Astrocyte of the spinal cord (primary cell): ENCODE results near the gene TEF.

Source experiments
- DNase-seq: peaks from one replicate; pipeline ENCODE4 v3.0.0; 2011; ENCODE audit warnings: low read depth, low spot score
- H3K4me3 ChIP-seq: 2 replicates; pipeline ENCODE4 v1.5.1; 2011; ENCODE audit warnings: low read depth, mild to moderate bottlenecking, low read length, moderate library complexity
- in situ Hi-C: cut with HindIII; loops from 2 replicates; pipeline ENCODE4 v1.10.0; 2017; ENCODE audit warnings: low sequenced_read_pairs
- TF ChIP-seq, protein P1 (sequence below): IDR thresholded peaks from 2 replicates; pipeline ENCODE4 v1.5.1; 2012; ENCODE audit warnings: low read depth, mild to moderate bottlenecking, low read length, inconsistent platforms

The TEF gene

DNA sequence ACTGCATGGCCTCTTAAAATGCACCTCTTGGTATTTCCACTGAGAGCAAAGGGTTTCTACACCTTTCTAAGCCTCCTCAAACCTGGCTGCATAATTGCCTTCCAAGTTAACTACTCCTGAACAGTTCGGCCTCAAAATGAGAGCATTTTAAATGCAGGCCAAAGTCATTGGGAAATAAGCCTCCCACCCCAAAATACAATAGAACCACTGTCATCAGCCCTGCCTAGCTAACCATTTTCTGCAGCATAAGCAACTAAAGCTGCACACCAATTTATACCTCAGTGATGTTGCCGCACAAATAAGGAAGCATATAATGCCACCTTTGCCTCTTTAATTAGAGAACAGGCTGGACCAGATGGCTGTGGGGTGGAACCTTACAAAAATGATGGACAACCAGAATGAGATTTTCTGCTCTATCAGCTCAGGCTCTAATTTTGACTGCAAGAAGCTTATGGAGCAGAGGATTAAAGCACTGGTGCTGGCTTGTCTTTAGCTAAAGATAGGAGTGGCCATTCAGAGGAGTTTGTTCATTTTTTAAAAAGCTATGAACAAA lies 60.6 kb downstream of the TEF start:
- H3K4me3 ChIP-seq = no peak overlapping the region
- in situ Hi-C loops = no loop called here
- TF ChIP-seq, protein P1, sequence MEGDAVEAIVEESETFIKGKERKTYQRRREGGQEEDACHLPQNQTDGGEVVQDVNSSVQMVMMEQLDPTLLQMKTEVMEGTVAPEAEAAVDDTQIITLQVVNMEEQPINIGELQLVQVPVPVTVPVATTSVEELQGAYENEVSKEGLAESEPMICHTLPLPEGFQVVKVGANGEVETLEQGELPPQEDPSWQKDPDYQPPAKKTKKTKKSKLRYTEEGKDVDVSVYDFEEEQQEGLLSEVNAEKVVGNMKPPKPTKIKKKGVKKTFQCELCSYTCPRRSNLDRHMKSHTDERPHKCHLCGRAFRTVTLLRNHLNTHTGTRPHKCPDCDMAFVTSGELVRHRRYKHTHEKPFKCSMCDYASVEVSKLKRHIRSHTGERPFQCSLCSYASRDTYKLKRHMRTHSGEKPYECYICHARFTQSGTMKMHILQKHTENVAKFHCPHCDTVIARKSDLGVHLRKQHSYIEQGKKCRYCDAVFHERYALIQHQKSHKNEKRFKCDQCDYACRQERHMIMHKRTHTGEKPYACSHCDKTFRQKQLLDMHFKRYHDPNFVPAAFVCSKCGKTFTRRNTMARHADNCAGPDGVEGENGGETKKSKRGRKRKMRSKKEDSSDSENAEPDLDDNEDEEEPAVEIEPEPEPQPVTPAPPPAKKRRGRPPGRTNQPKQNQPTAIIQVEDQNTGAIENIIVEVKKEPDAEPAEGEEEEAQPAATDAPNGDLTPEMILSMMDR = no peak
- no peak for DNase-seq

DNA sequence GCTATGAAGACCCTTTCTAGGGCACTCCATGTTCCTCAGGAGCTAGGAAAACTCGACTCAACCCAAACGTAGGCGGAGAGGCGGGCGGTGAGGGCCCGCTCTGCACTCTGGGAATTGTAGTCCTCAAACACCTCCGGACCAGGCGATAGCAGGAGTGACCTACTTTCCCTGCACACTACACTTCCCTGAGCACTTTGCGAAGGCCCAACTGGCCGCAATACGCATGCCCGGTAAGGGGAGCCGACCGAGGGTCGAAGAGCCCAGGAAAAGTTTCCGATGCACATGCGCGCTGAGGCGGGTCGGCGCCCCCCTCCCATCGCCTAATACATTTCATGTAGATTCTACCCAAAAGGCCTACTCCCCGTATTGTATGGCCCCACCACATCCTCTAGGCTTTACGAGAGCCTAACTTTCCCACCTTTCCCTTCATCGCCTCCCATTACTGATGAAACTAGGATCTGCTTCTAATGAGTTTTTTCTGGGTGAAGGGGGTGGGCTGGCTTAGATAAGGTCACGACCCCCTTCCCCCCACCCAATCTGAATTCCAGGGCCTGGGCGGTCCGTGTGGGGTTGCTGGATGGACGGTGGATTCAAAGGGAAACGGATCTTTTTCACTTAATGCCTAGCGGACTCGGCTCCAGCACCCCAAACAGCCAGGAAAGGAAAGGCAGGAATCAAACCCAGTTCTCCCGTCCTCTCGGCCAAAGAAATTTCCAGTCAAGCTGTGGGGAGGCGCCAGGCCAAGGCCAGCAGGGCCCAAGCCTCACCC lies 62.8 kb downstream of the TEF start:
- TF ChIP-seq, protein P1 = no peak
- DNase-seq = peak; percentile 98
- peak overlapping the region; percentile 99 for H3K4me3 ChIP-seq
- in situ Hi-C loops = no loop called here

DNA sequence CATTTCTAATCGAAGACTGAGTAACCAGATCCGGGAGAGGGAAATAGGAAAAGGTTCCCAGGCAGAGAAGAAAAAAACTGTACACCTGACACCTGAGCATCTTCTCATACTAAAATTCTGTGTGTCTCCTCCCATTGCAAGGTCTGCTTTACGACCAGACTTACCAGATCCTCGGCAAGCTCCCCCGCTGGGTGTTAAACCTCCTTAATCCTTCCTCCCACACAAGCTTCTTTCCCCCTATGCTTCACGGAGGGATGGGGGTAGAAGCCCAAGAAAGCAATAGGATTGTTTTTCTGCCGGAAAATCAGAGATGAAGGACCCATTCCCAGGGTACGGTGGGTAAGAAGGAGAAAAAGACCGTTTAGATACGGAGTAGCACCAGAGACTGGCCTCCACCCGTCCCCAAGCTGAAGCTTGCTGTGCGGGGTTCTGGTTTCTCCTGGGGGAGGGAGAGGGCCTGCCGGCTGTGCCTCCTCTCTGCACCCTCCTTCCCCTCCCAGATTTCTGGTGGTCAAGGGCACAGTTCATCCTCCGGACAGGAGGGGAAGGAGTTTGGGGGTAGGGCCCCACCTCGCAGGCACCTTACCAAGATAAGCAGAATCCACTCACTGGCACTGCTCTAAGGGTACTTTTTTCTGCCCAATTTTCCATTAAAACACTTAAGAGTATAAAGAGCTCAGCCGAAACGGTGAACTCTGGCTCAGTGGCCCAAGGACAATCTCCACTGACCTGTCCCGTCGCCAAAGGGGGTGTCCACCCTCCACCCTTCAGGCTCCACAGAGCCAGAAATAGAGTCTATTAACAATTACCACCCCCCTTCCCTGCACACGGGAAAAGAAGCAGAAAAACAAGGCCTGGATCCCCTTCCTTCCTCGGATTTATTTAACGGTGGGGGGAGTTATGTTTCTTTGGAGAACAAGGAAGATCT lies 63.7 kb downstream of the TEF start:
- peak overlapping the region; percentile 99 for H3K4me3 ChIP-seq
- peak; percentile 24 for DNase-seq
- in situ Hi-C loops = no loop called here
- TF ChIP-seq, protein P1 = no peak

DNA sequence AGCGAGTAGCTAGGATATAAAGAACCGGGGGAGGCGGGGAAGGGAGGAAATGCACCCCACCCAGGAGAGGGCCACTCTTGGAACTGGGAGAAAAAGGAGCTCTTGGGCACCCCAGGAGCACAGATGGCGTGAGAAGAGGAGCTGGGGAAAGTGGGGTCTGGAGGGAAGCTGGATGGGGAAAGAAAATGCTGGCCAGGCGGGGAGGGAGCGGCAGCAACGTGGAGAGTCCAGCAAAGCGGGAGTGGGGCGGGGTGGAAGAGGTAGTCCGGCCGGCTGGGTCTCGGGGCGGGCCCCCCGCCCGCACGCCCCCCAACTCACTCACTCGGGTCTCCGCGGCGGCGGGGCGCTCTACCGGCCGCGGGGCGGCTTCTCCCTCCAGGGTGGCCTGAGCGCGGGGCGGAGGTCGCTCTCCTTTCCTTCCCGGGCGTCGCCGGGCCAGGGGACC lies 64.3 kb downstream of the TEF start:
- DNase-seq = no peak
- in situ Hi-C loops = no loop called here
- TF ChIP-seq, protein P1 = no peak
- H3K4me3 ChIP-seq = peak overlapping the region; percentile 99

DNA sequence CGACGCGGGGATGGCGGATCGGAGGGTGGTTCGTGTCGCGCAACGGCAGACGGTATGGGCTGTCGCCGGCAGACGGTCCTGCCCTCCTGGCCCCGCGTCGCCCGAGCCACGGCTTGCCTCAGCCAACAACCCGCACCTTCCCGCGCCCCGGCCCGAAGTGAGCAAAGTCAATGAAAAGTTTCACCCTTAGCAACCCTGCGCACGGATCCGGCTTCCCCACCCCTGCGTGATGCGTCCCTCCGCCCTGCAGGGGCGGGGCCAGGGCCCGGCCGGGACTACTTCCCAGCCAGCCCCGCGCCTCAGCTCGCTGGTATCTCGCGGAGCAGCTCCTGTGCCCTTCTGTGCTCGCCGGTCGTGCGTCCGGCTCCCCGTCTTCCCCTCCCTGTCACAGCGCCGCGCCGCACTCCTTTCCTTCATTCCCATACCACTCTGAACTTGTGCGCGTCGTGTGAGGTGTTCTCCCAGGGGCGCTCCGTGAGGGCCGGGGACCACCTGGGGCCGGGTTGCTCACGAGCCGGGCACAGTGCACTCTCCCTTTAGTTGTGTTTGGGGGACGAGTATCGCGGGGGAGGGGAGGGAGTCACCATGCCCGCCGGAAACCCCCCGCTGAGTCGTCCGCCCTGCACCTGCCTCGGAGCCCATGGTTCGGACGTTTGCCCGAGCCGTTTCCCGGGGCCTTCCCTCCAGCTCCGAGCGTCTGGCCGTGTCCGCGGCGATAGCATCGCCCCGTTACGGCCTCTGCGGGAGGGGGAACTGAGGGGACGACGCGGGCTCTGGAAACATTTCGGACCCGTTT lies 65.1 kb downstream of the TEF start, which contains the start of gene TOB2:
TSS of gene TOB2 (minus strand) at position 163 of the 796 bp plus-strand sequence. CDS start 9,456 bp downstream, outside the sequence.
- in situ Hi-C loops = no loop called here
- TF ChIP-seq, protein P1 = no peak
- peak; percentile 96 for DNase-seq
- peak within 1 kb of the TSS; percentile 99 for H3K4me3 ChIP-seq
